NCI-H526 (cell line): ENCODE data around the gene NAALADL2.

Experiments used
- DNase-seq, 2 experiments: peaks; one replicate each; lab custom pipeline; 2025; lab: John Stamatoyannopoulos, UW

NAALADL2 gene

DNA sequence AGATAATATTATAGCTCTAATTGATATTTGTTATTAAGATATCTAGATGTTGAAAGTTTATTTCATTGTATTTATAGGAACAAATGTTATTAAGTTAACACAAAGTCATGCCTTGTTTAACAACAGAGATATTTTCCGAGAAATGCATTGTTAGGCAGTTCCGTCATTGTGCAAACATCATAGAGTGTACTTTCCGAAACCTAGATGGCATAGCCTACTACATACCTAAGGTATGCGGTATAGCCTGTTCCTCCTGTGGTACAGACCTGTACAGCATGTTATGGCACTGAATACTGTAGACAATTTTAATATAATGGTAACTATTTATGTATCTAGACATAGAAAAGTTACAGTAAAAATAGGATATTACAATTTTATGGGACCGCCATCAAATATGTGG is 114.3 kb downstream of the NAALADL2 start:
- no peak for DNase-seq

- no peak for DNase-seq
Measured at GRCh38 chr3:174986685-174987084, 127.6 kb downstream of the NAALADL2 start.

DNA sequence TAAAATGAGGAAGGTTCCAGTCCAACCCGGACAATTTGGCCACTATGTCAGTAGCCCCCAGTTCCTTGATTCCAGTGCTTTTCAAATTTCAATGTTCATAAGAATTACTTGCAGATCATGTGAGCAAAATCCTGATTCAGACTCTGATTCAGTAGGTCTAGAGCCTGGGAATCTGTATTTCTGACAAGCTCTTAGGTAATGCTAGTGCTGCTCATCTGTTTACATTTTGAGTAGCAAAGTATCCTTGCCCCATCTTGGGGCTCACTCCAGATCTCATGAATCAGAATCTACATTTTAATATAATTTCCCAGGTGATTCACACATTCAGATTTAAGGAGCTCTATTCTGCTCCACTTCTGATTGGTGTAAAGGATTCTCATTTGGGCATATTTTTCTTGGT is 142.0 kb downstream of the NAALADL2 start:
- DNase-seq = no peak

GRCh38 chr3:175002732-175003143 is 143.6 kb downstream of the NAALADL2 start:
- DNase-seq = no peak

- DNase-seq = no peak
Measured at GRCh38 chr3:175003590-175003989, 144.5 kb downstream of the NAALADL2 start.

DNA sequence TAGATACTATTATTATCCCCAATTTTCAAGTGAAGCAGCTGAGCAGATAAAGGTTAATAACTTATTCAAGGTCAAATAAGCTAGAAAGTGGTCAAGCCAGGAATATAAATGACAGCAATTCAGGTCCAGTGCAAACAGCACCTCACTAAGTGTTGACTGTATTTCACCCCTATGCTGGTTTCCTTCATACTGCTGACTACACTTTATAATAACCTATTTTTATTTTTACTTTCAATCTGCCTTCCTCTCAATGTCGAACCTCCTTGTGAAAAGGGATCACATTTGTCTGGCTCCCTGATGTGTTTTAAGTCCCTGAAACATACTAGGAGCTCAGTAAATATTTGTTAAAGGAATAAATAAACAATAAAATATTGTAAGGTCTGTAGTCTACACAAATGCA is 146.1 kb downstream of the NAALADL2 start:
- no peak for DNase-seq

DNA sequence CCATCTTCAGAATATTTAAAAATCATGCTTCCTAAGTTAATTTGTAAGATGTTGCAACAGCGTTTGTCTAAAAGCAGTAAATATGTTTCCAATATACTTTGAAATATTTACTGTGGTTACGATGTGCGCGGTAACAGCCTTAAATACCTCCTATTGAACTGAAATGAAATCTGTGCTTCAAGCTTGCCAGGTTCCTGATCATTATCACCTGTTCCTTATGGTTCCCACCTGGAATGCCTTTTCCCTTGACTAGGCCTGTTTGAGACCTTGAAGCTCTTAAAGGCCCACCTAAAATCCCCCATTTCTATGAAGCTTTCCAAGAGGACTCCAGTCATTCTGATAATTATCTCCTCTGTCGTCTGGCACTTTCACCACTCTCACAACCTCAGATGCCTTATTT is 146.7 kb downstream of the NAALADL2 start:
- no peak for DNase-seq

GRCh38 chr3:175007306-175007705 is 148.2 kb downstream of the NAALADL2 start:
- no peak for DNase-seq

DNA sequence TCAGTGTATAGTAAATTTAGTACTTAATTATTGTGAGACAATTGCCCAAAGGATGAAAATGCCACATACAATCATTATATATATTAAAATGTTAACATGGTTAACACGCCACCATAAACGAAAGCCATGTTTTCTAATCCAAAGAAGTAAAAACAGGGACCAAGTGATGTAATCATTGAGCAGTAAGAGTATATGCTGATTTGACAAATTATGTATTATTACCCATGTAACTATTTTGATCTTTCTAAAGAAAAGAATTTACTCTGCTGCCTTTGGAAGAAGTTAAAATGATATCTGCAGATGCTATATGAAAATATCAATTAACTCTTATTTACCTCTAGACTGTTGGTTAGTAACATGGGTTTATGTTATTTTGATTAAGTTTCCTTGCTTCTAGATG is 150.2 kb downstream of the NAALADL2 start:
- DNase-seq = no peak

DNA sequence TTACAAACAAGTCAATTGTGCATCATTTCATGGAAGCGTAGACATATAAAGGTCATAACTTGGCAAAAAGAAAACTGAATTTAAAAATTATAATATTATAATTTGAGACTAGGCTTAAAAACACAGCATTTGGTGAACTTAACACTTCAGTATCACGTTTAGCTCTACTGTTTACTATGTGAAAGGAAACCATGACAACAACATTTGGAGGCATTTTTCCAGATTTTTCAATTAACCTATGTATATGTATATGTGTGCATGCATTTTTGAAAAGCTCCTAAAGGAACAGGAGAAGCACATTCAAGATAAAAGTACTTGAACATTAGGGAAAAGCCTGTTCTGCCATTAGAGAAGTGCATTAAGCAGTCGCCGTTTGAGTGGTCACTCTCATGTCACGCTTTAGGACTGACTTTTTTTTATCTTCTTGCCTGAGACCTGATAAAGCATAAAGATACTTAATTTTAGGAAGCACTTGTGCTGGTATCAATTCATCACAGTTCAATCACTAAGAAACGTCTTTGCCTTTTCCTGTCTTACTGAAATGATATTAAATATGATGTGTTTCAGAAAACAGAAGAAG is 156.0 kb downstream of the NAALADL2 start:
- no peak for DNase-seq

GRCh38 chr3:175018946-175019727 is 160.0 kb downstream of the NAALADL2 start:
- no peak for DNase-seq

DNA sequence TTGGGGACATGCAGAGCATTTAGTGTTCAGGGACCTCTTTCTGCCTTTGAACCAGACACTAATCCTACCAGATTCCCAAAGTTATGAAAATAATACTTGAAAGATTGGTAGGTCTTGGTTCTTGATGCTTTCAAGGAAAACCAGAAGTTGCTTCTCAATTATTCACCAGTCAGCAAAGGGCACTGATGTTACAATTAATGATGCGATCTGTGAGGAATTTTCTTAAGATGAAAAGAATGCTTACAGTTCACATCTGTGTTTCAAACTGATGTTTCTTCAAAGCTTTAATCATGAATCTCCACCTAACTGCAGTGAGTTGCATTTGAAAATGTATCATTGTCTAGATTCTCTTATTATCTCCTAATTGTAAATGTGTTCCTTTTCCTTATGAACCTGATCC is 161.0 kb downstream of the NAALADL2 start:
- no peak for DNase-seq

GRCh38 chr3:175029828-175030227 is 170.7 kb downstream of the NAALADL2 start:
- DNase-seq = no peak

- DNase-seq = no peak
Measured at GRCh38 chr3:175039875-175040274, 180.7 kb downstream of the NAALADL2 start.

DNA sequence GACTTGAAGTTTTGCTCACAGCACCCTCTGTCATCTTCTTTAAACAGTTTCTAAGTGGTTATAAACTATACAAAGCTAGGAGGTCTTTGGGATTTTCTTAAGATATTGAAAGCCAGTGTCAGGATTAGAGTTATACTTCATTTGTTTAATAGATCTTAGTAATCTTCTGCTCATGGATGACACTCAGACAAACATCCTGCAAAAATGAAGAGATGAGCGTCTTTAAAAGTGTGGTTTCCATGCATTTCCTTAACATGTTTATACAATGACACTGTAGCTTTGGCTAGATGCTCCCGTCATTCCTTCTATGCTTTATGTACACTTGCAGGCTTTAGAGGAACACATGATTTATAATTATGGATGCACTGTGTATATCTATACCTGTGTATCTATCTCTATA is 182.2 kb downstream of the NAALADL2 start:
- DNase-seq = no peak

DNA sequence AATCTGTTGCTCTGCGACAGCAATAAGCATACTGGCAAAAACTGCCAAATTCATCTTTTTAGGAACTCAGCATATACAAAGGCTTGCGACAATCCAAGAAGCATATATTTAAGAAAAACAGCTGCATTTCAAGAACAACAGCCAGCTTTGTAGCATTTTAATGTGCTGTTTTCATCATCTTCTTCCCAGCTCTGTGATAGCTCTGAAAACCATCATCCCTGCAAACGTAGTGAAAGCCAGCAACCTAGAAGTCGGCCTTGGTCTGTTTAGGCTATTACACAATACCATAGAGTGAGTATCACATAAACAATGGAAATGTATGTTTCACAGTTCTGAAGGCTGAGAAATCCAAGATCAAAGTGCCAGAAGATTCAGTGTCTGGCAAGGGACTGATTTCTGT is 187.5 kb downstream of the NAALADL2 start:
- no peak for DNase-seq

GRCh38 chr3:175047786-175048185 is 188.7 kb downstream of the NAALADL2 start:
- no peak for DNase-seq

GRCh38 chr3:175057401-175057800 is 198.3 kb downstream of the NAALADL2 start:
- no peak for DNase-seq

DNA sequence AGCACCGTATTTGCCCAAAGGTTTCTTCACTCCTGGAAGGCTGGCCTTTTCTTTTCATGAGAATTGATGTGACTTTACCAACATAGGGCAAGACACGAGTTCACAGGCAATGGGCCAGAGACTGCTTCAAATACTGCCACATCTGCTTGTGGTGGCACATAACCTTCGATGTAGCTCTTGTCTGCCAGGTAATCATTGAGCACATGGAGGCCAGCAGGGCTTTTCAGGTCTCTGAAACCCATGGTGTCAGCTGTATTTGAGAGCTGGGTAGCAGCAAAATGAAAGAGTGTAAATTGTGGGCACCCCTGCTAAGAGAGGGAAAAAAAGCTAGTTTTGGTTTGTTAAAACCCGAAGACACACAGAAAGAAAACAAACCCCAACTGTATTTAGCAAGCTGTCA is 200.7 kb downstream of the NAALADL2 start:
- no peak for DNase-seq

DNA sequence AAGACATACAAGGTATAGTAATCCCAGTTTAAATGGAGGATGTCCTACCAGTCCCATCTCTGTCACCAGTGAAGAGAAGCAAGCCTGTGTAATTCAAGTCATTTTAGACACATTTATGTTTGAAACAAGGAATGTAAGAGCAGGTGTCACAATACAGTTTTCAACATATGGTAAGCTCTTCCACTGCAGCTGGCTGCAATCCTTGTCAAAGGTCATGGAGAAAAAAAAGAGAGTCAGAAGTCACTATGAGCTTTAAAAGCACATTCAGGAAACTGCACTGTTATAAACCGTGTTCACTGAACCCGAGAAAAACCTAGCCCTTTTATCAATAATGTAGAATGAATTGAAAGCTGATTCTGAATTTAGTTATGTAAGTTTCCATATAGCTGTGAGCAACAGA is 206.4 kb downstream of the NAALADL2 start:
- no peak for DNase-seq

DNA sequence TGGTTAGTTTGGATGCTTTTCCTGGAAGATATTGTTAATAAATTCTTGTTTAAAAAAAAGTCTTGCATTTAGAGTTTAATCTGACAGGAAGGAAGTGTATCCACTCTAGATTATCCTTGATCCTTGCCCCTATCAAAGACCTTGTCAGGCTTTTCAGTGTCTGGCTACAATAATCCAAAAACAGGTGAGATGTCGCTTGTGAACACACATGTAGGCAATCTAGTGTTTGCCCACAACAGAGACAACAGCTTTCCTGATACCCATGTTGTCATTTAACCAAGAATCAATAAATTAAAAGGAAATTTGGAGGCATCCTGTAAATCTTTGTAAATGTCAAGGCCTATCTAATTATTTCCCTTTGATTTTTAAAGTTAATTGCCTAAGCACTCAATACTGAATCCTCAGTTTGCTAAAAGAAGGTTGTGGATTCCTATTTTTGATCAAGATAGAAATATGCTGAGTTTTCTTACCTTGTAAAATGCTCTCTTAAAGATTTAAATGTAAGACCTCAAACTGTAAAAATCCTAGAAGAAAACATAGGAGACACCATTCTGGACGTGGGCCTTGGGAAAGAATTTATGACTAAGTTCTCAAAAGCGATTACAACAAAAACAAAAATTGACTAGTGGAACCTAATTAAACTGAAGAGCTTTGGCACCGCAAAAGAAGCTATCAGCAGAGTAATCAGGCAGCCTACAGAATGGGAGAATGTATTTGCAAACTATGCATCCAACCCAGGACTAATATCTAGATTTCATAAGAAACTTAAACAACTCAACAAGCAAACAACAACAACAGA is 207.7 kb downstream of the NAALADL2 start:
- no peak for DNase-seq

DNA sequence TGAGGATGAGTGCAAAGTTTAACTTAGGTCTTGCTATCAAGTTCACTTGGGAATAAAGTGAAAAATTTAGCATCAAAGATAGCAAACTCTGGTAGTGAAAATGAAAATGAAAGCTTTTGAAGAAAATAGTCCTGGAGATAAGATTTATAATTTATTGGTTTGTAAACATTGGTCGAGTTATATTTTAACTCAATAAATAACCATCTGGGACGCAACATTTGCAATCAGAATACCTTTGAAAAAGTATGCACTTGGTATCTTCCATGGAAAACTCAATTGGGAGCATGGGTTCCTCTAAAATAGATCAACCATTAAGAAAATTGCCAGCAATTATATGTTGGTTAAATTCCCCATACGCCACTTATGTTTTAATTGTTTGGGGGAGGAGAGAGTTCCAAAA is 209.5 kb downstream of the NAALADL2 start:
- no peak for DNase-seq

DNA sequence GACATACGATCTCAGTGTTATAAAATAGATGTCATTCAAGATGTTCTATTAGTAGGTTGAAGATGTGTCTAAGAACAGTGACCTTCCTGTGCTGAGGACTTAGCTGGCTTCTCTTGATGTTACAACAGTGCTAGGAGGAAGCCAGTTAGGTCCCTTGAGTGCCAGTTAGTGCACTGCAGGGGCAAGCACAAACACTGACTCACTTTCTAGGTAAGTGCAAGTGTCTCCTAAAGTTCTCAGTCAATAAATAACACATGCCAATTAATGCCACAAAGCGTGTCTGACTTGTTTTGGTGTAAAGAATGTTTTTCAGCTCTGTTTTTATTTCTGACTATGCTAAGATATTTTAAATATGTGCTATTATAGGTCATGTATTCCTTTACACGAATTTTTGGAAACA is 211.8 kb downstream of the NAALADL2 start:
- no peak for DNase-seq
